Neural cell (in vitro differentiated cells): ENCODE data around the gene APBA2.

ENCODE experiments used
- CTCF ChIP-seq: fragments of 450-650 bp; IDR thresholded peaks from 2 replicates; pipeline ENCODE4 v1.5.1; 2014; ENCODE audit warnings: antibody characterized with exemption, mild to moderate bottlenecking, moderate library complexity; ENCODE audit not compliant: poor library complexity, severe bottlenecking
- EP300 ChIP-seq: fragments of 450-650 bp; conservative IDR thresholded peaks from 2 replicates; pipeline ENCODE4 v1.6.1; 2014; ENCODE audit warnings: antibody characterized with exemption, mild to moderate bottlenecking, moderate library complexity; ENCODE audit not compliant: poor library complexity, severe bottlenecking
- EZH2 ChIP-seq: fragments of 200-600, 300-800 bp; shearing (Covaris generic), sonication (generic); IDR thresholded peaks from 2 replicates; pipeline ENCODE4 v1.6.1; 2014; ENCODE audit warnings: antibody characterized with exemption, low read length, borderline replicate concordance, mild to moderate bottlenecking; ENCODE audit not compliant: insufficient read depth, poor library complexity, severe bottlenecking
- MXI1 ChIP-seq: fragments of 450-650 bp; conservative IDR thresholded peaks from 2 replicates; pipeline ENCODE4 v1.6.1; 2014; ENCODE audit warnings: antibody characterized with exemption, mild to moderate bottlenecking; ENCODE audit not compliant: poor library complexity, severe bottlenecking
- POLR2AphosphoS5 ChIP-seq: IDR thresholded peaks from 2 replicates; pipeline ENCODE4 v1.6.1; 2012
- RAD21 ChIP-seq: fragments of 450-650 bp; conservative IDR thresholded peaks from 2 replicates; pipeline ENCODE4 v1.6.1; 2014; ENCODE audit warnings: antibody characterized with exemption, mild to moderate bottlenecking, moderate library complexity
- REST ChIP-seq: IDR thresholded peaks from 2 replicates; pipeline ENCODE4 v1.6.1; 2012; ENCODE audit warnings: borderline replicate concordance
- SMC3 ChIP-seq: fragments of 450-650 bp; conservative IDR thresholded peaks from 2 replicates; pipeline ENCODE4 v1.6.1; 2014; ENCODE audit warnings: antibody characterized with exemption, mild to moderate bottlenecking, moderate library complexity; ENCODE audit not compliant: poor library complexity
- TAF1 ChIP-seq: IDR thresholded peaks from 2 replicates; pipeline ENCODE4 v1.6.1; 2012; ENCODE audit warnings: low read depth

GRCh38 chr15:28901587-28901980 lies 15.8 kb downstream of the APBA2 start:
- TF ChIP-seq CTCF, result no peak
- TF ChIP-seq EZH2, result no peak
- no peak for TF ChIP-seq POLR2AphosphoS5
- no peak for TF ChIP-seq EP300
- no peak for TF ChIP-seq RAD21
- TF ChIP-seq REST, result no peak
- TF ChIP-seq TAF1, result no peak
- no peak for TF ChIP-seq MXI1
- no peak for TF ChIP-seq SMC3
